Measurements from ENCODE around the gene SUCO. TPM values are rescaled to one million over a fixed set of nuclear protein-coding genes. Genes with fewer than 3 reads are reported as not detected.

The SUCO gene
- total RNA-seq, 1 experiment from 2014 or later, result 37.4 TPM

DNA sequence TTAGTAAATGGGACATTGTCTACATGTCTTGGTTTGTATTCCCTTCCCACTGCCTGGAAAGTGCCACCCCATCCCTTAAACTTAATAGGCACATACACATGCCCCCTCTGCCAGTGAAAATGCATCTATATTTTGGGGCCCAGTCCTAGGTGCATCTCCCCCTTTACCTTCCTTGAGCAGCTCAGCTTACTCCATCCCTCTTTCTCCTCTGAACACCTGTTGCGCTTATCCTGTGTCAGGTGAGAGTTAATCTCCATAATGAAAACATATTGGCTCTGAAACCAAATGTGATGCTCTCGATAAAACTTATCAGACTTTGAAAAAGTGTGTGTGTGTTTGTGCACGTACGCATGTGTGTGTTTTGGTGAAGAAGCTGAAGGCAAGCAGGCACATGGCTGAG is 15.4 kb upstream of the SUCO start (continued):
- TF ChIP-seq ZNF263 (CRISPR knock-in tag; IDR thresholded peaks at IDR 0.05; ENCODE audit: low read depth) (no peak), ZNF396 (CRISPR knock-in tag; IDR thresholded peaks at IDR 0.05; ENCODE audit: borderline replicate concordance) (no peak), FOXJ3 (CRISPR knock-in tag; IDR thresholded peaks at IDR 0.05; ENCODE audit: borderline replicate concordance) (no peak), CREM (CRISPR knock-in tag; IDR thresholded peaks at IDR 0.05) (no peak)
- TF ChIP-seq, protein P1, sequence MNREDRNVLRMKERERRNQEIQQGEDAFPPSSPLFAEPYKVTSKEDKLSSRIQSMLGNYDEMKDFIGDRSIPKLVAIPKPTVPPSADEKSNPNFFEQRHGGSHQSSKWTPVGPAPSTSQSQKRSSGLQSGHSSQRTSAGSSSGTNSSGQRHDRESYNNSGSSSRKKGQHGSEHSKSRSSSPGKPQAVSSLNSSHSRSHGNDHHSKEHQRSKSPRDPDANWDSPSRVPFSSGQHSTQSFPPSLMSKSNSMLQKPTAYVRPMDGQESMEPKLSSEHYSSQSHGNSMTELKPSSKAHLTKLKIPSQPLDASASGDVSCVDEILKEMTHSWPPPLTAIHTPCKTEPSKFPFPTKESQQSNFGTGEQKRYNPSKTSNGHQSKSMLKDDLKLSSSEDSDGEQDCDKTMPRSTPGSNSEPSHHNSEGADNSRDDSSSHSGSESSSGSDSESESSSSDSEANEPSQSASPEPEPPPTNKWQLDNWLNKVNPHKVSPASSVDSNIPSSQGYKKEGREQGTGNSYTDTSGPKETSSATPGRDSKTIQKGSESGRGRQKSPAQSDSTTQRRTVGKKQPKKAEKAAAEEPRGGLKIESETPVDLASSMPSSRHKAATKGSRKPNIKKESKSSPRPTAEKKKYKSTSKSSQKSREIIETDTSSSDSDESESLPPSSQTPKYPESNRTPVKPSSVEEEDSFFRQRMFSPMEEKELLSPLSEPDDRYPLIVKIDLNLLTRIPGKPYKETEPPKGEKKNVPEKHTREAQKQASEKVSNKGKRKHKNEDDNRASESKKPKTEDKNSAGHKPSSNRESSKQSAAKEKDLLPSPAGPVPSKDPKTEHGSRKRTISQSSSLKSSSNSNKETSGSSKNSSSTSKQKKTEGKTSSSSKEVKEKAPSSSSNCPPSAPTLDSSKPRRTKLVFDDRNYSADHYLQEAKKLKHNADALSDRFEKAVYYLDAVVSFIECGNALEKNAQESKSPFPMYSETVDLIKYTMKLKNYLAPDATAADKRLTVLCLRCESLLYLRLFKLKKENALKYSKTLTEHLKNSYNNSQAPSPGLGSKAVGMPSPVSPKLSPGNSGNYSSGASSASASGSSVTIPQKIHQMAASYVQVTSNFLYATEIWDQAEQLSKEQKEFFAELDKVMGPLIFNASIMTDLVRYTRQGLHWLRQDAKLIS (CRISPR knock-in tag; IDR thresholded peaks at IDR 0.05; ENCODE audit: borderline replicate concordance), result no peak
- TF ChIP-seq, protein P2, sequence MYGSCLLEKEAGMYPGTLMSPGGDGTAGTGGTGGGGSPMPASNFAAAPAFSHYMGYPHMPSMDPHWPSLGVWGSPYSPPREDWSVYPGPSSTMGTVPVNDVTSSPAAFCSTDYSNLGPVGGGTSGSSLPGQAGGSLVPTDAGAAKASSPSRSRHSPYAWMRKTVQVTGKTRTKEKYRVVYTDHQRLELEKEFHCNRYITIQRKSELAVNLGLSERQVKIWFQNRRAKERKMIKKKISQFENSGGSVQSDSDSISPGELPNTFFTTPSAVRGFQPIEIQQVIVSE (CRISPR knock-in tag; IDR thresholded peaks at IDR 0.05; ENCODE audit: borderline replicate concordance), result no peak

DNA sequence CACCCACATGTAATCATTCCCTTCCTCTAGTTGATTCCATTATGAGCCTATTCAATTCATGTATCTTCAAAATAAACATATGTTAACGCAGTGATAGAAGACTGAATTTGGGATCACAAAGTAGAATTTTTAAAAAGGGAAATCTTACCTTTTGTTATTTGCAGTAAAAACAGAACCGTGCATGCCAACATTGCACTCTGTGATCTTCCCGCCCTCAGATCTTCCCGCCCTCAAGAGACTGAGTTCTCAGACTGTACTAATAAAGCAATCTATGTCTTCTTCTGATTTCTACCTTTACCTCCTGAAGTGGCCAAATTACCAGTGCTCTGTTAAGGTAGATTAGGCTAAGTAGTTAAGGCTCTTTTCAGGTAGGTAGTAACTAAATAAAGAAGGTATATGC is 3.6 kb upstream of the SUCO start:
- DNase-seq (ENCODE audit: low spot score), result no peak
- Mint-ChIP-seq H3K4me3 (no peak overlapping the region), H3K27me3 (ENCODE audit: low read depth) (peaks cover 24% of the 10 kb centered on the region), H3K27ac (no peak overlapping the region), H3K36me3 (peaks cover 4% of the 10 kb centered on the region; the same call in 1 of the 2 replicates), H3K4me1 (peaks cover 10% of the 10 kb centered on the region), H3K9me3 (no peaks in the 10 kb centered on the region)
- CTCF ChIA-PET, result no interaction called here
- no peak for ATAC-seq
- POLR2A ChIA-PET, result no interaction called here
- TF ChIP-seq, protein P3, sequence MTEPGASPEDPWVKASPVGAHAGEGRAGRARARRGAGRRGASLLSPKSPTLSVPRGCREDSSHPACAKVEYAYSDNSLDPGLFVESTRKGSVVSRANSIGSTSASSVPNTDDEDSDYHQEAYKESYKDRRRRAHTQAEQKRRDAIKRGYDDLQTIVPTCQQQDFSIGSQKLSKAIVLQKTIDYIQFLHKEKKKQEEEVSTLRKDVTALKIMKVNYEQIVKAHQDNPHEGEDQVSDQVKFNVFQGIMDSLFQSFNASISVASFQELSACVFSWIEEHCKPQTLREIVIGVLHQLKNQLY (CRISPR knock-in tag; IDR thresholded peaks at IDR 0.05), result no peak

DNA sequence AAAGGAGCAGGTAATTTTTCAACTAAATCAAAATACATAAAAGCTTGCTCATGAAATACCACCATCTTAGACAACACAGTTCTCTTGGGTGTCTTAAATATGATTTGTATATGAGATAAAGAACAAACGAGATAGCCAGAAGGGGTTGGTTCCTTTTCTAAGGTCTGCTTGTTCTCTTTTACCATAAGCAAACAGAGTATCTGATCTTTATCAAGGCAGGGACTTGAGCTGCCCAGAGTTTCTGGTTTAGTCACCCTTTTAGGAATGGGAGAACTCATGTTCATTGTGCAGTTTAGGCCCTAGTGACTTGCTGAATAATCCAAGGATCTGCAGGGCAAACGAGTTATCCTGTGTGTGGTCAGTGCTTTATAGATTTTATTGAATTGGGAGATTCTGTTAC is 3.0 kb upstream of the SUCO start:
- no peak overlapping the region for H3K4me3 Mint-ChIP-seq
- POLR2A ChIA-PET, result no interaction called here

More for the DNA sequence above, 3.0 kb upstream of the SUCO start:
- CTCF ChIA-PET, result no interaction called here
- DNase-seq (ENCODE audit: low spot score) (no peak), ATAC-seq (no peak)
- H3K27me3 Mint-ChIP-seq (ENCODE audit: low read depth), result peaks cover 24% of the 10 kb centered on the region
- H3K4me1 Mint-ChIP-seq, result peaks cover 16% of the 10 kb centered on the region
- no peak overlapping the region for H3K27ac Mint-ChIP-seq
- TF ChIP-seq ZNF396 (CRISPR knock-in tag; IDR thresholded peaks at IDR 0.05; ENCODE audit: borderline replicate concordance) (no peak), ZNF263 (CRISPR knock-in tag; IDR thresholded peaks at IDR 0.05; ENCODE audit: low read depth) (no peak), ZBTB21 (CRISPR knock-in tag; IDR thresholded peaks at IDR 0.05; ENCODE audit: borderline replicate concordance) (no peak)
- TF ChIP-seq, protein P4, sequence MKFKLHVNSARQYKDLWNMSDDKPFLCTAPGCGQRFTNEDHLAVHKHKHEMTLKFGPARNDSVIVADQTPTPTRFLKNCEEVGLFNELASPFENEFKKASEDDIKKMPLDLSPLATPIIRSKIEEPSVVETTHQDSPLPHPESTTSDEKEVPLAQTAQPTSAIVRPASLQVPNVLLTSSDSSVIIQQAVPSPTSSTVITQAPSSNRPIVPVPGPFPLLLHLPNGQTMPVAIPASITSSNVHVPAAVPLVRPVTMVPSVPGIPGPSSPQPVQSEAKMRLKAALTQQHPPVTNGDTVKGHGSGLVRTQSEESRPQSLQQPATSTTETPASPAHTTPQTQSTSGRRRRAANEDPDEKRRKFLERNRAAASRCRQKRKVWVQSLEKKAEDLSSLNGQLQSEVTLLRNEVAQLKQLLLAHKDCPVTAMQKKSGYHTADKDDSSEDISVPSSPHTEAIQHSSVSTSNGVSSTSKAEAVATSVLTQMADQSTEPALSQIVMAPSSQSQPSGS (CRISPR knock-in tag; IDR thresholded peaks at IDR 0.05; ENCODE audit: borderline replicate concordance, low read depth), result no peak
- TF ChIP-seq, protein P5, sequence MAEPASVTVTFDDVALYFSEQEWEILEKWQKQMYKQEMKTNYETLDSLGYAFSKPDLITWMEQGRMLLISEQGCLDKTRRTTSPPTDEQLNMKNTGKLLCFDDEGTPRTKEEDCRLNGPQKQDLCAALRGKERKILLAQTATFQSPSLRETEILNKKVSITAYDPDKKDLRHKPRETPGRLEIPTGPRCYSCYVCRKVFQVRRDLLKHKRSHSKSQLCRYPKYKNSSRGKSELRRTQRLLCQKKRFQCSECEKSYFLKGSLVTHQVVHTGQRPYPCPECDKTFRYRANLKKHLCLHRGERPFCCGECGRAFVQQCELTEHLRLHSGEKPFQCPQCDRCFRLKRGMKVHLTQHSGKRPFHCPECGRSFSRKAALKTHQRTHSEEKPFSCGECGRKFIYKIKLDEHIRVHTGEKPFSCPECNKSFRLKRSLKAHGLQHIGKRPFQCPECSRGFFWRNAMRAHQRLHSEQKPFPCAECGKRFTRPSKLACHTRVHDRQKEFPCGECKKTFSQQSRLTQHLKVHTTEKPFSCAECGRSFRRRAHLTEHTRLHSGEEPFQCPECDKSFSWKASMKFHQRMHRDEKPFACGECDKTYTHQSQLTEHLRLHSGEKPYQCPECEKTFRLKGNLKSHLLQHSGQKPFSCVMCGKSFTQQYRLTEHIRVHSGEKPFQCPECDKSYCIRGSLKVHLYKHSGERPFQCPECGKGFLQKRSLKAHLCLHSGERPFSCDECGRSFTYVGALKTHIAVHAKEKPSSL (CRISPR knock-in tag; conservative IDR thresholded peaks at IDR 0.05), result no peak
- TF ChIP-seq, protein P6, sequence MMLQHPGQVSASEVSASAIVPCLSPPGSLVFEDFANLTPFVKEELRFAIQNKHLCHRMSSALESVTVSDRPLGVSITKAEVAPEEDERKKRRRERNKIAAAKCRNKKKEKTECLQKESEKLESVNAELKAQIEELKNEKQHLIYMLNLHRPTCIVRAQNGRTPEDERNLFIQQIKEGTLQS (CRISPR knock-in tag; conservative IDR thresholded peaks at IDR 0.05), result no peak
- no peaks in the 10 kb centered on the region for H3K9me3 Mint-ChIP-seq
- H3K36me3 Mint-ChIP-seq, result peaks cover 4% of the 10 kb centered on the region; the same call in 1 of the 2 replicates

Measured in WTC11 (cell line).